ENCODE measurements around the gene OPA3.
"Not testable (repeated sequence)": the region's sequence is repeated elsewhere in the genome, so short reads cannot be mapped to it uniquely, and the experiment has no call there.

The OPA3 gene
- total RNA-seq: 27.9 to 35.7 reads per million in 2 experiments

- peak; percentile 99 for DNase-seq (ENCODE audit: low read depth)
Observed at GRCh38 chr19:45584332-45585157, at the start of gene OPA3. Gene OPA3, minus strand, starts transcription at chr19:45584802. Its CDS starts 38 bp downstream, at chr19:45584764.

GRCh38 chr19:45632468-45633196 is 48.0 kb upstream of the OPA3 start:
- DNase-seq (ENCODE audit: low read depth): peak; percentile 7

- no peak for DNase-seq (ENCODE audit: low read depth)
Observed at GRCh38 chr19:45630463-45630862, 45.9 kb upstream of the OPA3 start.

GRCh38 chr19:45629704-45630103 is 45.1 kb upstream of the OPA3 start:
- no peak for DNase-seq (ENCODE audit: low read depth)

- DNase-seq (ENCODE audit: low read depth): not testable (repeated sequence)
Observed at GRCh38 chr19:45628219-45628618, 43.6 kb upstream of the OPA3 start.

GRCh38 chr19:45623984-45624383 is 39.4 kb upstream of the OPA3 start:
- no peak for DNase-seq (ENCODE audit: low read depth)

- no peak for DNase-seq (ENCODE audit: low read depth)
Observed at GRCh38 chr19:45621976-45622503, 37.4 kb upstream of the OPA3 start.

GRCh38 chr19:45621389-45621788 is 36.8 kb upstream of the OPA3 start:
- DNase-seq (ENCODE audit: low read depth): no peak

GRCh38 chr19:45616704-45617017 is 32.1 kb upstream of the OPA3 start:
- DNase-seq (ENCODE audit: low read depth): no peak

- DNase-seq (ENCODE audit: low read depth): peak; percentile 68
Observed at GRCh38 chr19:45615795-45616703, 31.4 kb upstream of the OPA3 start.

- DNase-seq (ENCODE audit: low read depth): not testable (repeated sequence)
Observed at GRCh38 chr19:45615056-45615455, 30.5 kb upstream of the OPA3 start.

- DNase-seq (ENCODE audit: low read depth): no peak
Observed at GRCh38 chr19:45613926-45614725, 29.5 kb upstream of the OPA3 start.

- DNase-seq (ENCODE audit: low read depth): no peak
Observed at GRCh38 chr19:45608948-45609347, 24.3 kb upstream of the OPA3 start.

- DNase-seq (ENCODE audit: low read depth): peak; percentile 12
Observed at GRCh38 chr19:45607071-45608029, 22.7 kb upstream of the OPA3 start.

GRCh38 chr19:45601524-45602374 is 17.1 kb upstream of the OPA3 start, which contains the start of gene GPR4:
Gene GPR4, minus strand, starts transcription at chr19:45602212. Its CDS starts 10,346 bp downstream, at chr19:45591866.
- DNase-seq (ENCODE audit: low read depth): no peak

GRCh38 chr19:45601115-45601514 is 16.5 kb upstream of the OPA3 start:
- no peak for DNase-seq (ENCODE audit: low read depth)

- no peak for DNase-seq (ENCODE audit: low read depth)
Observed at GRCh38 chr19:45600340-45600885, 15.8 kb upstream of the OPA3 start.

- no peak for DNase-seq (ENCODE audit: low read depth)
Observed at GRCh38 chr19:45599286-45599685, 14.7 kb upstream of the OPA3 start.
